Measurements from ENCODE around the gene MYO18B.

GRCh38 chr22:25828422-25828821, 86.4 kb downstream of the MYO18B start:
- TF ChIP-seq FOXP2 (optimal IDR thresholded peaks at IDR 0.05; ENCODE audit: borderline replicate concordance, extremely low read depth, extremely low read length, insufficient read depth) (no peak), TAF1 (IDR thresholded peaks at IDR 0.05; ENCODE audit: borderline replicate concordance, insufficient read depth, low read length) (no peak), POLR2AphosphoS5 (IDR thresholded peaks at IDR 0.05; ENCODE audit: low read depth, low read length) (no peak), SIN3A (IDR thresholded peaks at IDR 0.05; ENCODE audit: borderline replicate concordance, insufficient read depth, low read length) (no peak), REST (IDR thresholded peaks at IDR 0.05; ENCODE audit: insufficient read depth in 1 of 2, low read depth in 2 of 2, low read length in 2 of 2) (no peak)

Data from PFSK-1 (cell line).